Measurements from ENCODE around the gene SERPINB1. TPM values are rescaled to one million over a fixed set of nuclear protein-coding genes. Genes with fewer than 3 reads are reported as not detected.

SERPINB1 gene
- total and polyA plus RNA-seq, 11 donors: 15.4 to 55.6 (median 22.2) TPM

DNA sequence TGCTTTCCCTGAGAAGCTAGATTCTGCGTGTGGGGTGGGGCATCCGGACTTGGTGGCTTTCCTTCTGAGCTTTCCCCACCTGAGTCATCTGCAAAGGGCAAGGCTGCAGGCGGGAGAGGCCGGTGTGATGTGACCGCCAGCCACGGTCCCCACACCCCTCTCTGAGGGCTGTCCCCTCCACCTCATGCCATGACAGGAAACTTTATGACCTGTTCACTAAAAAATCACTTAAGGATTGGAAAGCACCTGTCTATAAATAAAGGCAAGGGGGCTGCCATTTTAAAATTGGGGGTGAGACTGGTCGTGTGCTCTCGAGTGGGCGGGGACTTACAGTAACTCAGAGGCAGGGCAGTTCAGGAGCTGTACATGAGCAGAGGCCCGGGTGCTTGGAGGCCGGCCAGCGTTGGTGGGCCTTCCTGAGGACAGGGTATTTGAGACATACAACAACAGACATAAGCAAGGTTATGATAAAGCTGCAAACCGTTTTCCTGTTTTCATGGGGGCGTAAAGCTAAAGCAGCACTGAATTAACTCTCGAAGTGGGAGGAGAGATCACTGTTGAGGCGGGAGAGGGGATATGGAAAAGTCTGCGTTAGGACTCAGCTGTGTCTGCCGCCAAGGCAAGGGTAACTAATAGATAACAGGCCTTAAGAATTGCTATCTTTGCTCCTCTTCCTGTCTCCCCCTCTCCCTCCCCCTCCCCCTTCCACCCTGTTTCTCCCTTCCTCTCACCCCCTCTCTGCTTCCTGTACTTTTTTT lies 16.1 kb upstream of the SERPINB1 start:
- ATAC-seq (peak; percentile 18 to 61 (median 53)), DNase-seq (peak; percentile 54 to 77 (median 64))
- H3K27me3 ChIP-seq: no peaks in the 10 kb centered on the region
- peak overlapping the region; percentile 22 to 97 (median 74) for H3K27ac ChIP-seq
- H3K4me3 ChIP-seq: peak overlapping the region in 8 of 12 donors; percentile 5 to 38 (median 18)
- TF ChIP-seq, protein P1, sequence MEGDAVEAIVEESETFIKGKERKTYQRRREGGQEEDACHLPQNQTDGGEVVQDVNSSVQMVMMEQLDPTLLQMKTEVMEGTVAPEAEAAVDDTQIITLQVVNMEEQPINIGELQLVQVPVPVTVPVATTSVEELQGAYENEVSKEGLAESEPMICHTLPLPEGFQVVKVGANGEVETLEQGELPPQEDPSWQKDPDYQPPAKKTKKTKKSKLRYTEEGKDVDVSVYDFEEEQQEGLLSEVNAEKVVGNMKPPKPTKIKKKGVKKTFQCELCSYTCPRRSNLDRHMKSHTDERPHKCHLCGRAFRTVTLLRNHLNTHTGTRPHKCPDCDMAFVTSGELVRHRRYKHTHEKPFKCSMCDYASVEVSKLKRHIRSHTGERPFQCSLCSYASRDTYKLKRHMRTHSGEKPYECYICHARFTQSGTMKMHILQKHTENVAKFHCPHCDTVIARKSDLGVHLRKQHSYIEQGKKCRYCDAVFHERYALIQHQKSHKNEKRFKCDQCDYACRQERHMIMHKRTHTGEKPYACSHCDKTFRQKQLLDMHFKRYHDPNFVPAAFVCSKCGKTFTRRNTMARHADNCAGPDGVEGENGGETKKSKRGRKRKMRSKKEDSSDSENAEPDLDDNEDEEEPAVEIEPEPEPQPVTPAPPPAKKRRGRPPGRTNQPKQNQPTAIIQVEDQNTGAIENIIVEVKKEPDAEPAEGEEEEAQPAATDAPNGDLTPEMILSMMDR (IDR thresholded peaks at IDR 0.05): no peak
- no peak for TF ChIP-seq POLR2A (IDR thresholded peaks at IDR 0.05)
- intact Hi-C loops (cut with DNase I): loop anchor here in 2 of 10 donors (5.0 to 10.0 kb wide), 2 partner anchors 45 to 47 kb away; partner anchors contain the start of gene SERPINB9 (in 2 of the 2)
- no peaks in the 10 kb centered on the region for H3K9me3 ChIP-seq
- no peaks in the 10 kb centered on the region for H3K36me3 ChIP-seq
- H3K4me1 ChIP-seq: peaks cover 4 to 81% (median 37%) of the 10 kb centered on the region in 12 donors
- WGBS, 4 donors: 19 to 43% (median 32%) methylated on average over 18 of the region's 18 CpGs

DNA sequence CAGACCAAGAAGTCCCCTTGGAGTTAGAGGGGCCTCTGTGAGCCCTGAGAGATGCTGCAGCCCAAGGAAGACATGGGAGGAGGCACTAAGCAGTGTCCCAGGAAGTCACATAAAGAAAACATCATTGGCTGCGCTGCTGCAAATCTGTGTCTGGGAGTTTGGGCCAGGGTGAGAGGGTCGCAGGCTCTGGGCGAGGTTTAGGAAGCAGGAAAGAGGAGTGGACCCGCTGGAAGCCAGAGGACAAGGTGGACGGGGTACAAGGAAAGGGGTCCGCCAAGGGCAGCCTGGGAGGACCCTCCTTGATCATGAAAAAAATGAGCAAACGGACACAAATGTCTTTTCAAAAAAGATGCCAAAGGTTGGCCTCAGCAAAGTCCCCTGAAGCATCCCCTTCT lies 15.5 kb upstream of the SERPINB1 start:
- intact Hi-C loops (cut with DNase I): loop anchor here in 2 of 10 donors (5.0 to 10.0 kb wide), 2 partner anchors 45 to 48 kb away; partner anchors contain the start of gene SERPINB9 (in 2 of the 2)
- Histone ChIP-seq H3K27me3 (no peaks in the 10 kb centered on the region), H3K27ac (peak overlapping the region in 9 of 12 donors; percentile 19 to 97 (median 72)), H3K36me3 (no peaks in the 10 kb centered on the region), H3K4me1 (peaks cover 4 to 75% (median 37%) of the 10 kb centered on the region in 12 donors), H3K9me3 (no peaks in the 10 kb centered on the region), H3K4me3 (peak overlapping the region in 1 of 12 donors; percentile 38)
- WGBS, 4 donors: 69 to 81% (median 74%) methylated on average over 7 of the region's 7 CpGs
- no peak for ATAC-seq
- DNase-seq: no peak
- TF ChIP-seq, protein P1 (IDR thresholded peaks at IDR 0.05): no peak
- TF ChIP-seq POLR2A (IDR thresholded peaks at IDR 0.05): no peak

DNA sequence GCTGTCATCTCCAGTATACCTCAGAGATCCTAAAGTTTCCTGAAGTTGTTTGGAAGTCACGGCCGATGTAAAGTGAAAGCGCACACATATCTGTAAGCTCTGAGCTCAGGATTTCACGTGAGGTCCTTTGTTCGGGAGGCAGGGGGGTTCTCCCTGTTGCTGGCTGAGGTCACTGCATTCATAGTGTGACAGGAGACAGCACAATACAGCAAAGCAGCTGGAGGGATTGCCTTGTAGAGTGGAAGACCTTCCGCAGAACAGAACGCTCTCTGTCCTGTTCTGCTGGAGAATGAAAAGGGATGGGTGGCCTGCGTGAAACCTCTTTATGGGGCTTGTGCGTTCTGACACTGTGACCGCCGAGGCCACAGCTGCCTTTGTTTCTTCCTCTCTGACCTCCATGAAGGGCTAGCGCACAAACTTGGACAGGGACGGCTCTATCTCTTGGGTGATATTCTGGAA lies 13.4 kb upstream of the SERPINB1 start:
- TF ChIP-seq, protein P1 (IDR thresholded peaks at IDR 0.05): no peak
- no peak for TF ChIP-seq POLR2A (IDR thresholded peaks at IDR 0.05)
- DNase-seq: peak in 1 of 5 donors; percentile 48
- H3K4me3 ChIP-seq: peak overlapping the region in 9 of 12 donors; percentile 6 to 56 (median 39)
- ATAC-seq: peak in 2 of 4 donors; percentile 18 to 41
- H3K36me3 ChIP-seq: no peaks in the 10 kb centered on the region
- intact Hi-C loops (cut with DNase I): loop anchor here in 3 of 10 donors (2.0 to 10.0 kb wide), 3 partner anchors 47 to 50 kb away; partner anchors contain the start of gene SERPINB9 (in 2 of the 3)
- 37 to 53% (median 46%) methylated on average over 13 of the region's 13 CpGs for WGBS, 4 donors
- peaks cover 4 to 76% (median 47%) of the 10 kb centered on the region in 12 donors for H3K4me1 ChIP-seq
- no peaks in the 10 kb centered on the region for H3K9me3 ChIP-seq
- H3K27me3 ChIP-seq: no peaks in the 10 kb centered on the region
- H3K27ac ChIP-seq: peak overlapping the region; percentile 11 to 97 (median 75)
